ENCODE measurements around the gene SNRNP25. TPM values are rescaled to one million over a fixed set of nuclear protein-coding genes. Genes with fewer than 3 reads are reported as not detected.

The SNRNP25 gene
- total RNA-seq, result 13.2 and 13.9 TPM in 2 replicates

GRCh38 chr16:53346-54236 lies at the start of gene SNRNP25, which contains the start of gene POLR3K:
Gene SNRNP25 (plus strand): TSS chr16:53828. CDS start chr16:54017, 189 bp downstream.
Gene POLR3K (minus strand): TSS chr16:53608. CDS start chr16:53586, 22 bp downstream.

GRCh38 chr16:72561-73548 lies 19.2 kb downstream of the SNRNP25 start, which contains the start of gene RHBDF1:
Gene RHBDF1 (minus strand): TSS chr16:72631. CDS start chr16:65015, 7,616 bp downstream.

DNA sequence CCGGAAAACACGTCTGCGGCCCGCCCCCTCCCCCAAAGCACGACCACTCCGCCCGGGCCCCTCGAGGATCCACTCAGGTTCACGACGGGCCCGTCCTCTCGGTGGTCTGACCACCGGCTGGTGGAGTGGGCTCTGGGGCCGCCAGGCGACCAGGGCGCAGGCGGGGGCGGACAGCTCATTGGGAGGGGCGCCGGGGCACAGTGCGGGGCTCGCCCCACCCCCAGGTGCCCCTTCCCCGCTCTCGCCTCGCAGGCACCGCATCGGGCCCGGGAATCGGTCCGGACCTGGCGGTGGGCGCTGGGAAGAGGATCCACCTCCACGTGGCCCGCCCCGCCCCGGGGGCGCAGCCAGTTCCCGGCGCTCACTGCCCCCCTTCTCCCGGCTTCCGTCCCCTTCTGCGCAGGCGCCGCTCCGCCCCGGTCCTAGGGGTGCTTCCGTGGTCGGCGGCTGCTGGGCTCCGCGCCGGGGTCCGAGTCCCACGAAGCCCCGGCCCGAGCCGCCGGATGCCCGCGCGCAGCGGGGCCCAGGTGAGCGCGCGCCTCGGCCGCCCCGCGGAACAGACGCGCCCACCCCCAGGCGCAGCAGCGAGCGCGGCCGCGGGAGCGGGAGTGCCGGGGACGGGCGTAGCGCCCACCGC lies 24.3 kb downstream of the SNRNP25 start, which contains the start of gene MPG:
MPG (plus strand) TSS at position 419 of the 637 bp plus-strand sequence; CDS start at position 504, 85 bp downstream.

Other genes with a start within 250 kb of the SNRNP25 start
- 2.3 and 4.3 TPM in 2 replicates for gene POLR3K, start 220 bp upstream of the SNRNP25 start, total RNA-seq
- 67.0 and 69.4 TPM in 2 replicates for gene RHBDF1, start 18.8 kb downstream of the SNRNP25 start, total RNA-seq
- 130 and 148 TPM in 2 replicates for gene MPG, start 24.4 kb downstream of the SNRNP25 start, total RNA-seq
- 13.4 and 18.5 TPM in 2 replicates for gene NPRL3, start 84.8 kb downstream of the SNRNP25 start, total RNA-seq
- not detected in 2 replicates for gene HBZ, start 98.8 kb downstream of the SNRNP25 start, total RNA-seq
- gene HBM, start 112.2 kb downstream of the SNRNP25 start, total RNA-seq, result not detected in 2 replicates
- not detected in 2 replicates for gene HBA2, start 119.0 kb downstream of the SNRNP25 start, total RNA-seq
- not detected in 2 replicates for gene HBA1, start 122.9 kb downstream of the SNRNP25 start, total RNA-seq
- gene HBQ1, start 126.6 kb downstream of the SNRNP25 start, total RNA-seq, result not detected in 2 replicates
- gene LUC7L, start 175.6 kb downstream of the SNRNP25 start, total RNA-seq, result 25.8 and 31.5 TPM in 2 replicates
- 171 and 191 TPM in 2 replicates for gene FAM234A, start 181.0 kb downstream of the SNRNP25 start, total RNA-seq
- gene RGS11, start 222.1 kb downstream of the SNRNP25 start, total RNA-seq, result 4.0 and 6.3 TPM in 2 replicates
- gene ARHGDIG, start 226.8 kb downstream of the SNRNP25 start, total RNA-seq, result 1.1 and 1.4 TPM in 2 replicates
- gene PDIA2, start 229.3 kb downstream of the SNRNP25 start, total RNA-seq, result 1.6 and 1.7 TPM in 2 replicates

All from smooth muscle cell of the pulmonary artery (primary cell).